ENCODE data around the gene STK32B.

DNA sequence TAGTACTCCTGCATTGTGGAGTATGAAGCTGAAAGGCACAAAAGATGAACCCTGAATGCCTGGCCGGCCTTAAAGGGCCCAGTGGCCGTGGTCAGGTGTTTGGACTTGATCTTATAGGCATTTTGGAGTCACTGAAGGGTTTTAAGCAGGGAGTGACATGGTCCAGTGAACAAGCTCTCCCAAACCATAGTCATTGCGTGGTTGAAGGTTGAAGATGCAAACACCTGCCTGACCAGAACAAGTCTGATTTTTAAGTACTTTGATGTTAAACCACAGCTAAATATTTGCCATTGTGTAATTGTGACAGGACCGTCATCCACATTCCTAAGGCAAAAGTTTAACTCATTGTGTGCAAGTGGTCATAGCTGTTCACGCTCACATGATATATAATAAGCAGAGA, 3.3 kb downstream of the STK32B start:
- TF ChIP-seq, protein P1, sequence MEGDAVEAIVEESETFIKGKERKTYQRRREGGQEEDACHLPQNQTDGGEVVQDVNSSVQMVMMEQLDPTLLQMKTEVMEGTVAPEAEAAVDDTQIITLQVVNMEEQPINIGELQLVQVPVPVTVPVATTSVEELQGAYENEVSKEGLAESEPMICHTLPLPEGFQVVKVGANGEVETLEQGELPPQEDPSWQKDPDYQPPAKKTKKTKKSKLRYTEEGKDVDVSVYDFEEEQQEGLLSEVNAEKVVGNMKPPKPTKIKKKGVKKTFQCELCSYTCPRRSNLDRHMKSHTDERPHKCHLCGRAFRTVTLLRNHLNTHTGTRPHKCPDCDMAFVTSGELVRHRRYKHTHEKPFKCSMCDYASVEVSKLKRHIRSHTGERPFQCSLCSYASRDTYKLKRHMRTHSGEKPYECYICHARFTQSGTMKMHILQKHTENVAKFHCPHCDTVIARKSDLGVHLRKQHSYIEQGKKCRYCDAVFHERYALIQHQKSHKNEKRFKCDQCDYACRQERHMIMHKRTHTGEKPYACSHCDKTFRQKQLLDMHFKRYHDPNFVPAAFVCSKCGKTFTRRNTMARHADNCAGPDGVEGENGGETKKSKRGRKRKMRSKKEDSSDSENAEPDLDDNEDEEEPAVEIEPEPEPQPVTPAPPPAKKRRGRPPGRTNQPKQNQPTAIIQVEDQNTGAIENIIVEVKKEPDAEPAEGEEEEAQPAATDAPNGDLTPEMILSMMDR (IDR thresholded peaks at IDR 0.05), result no peak
- TF ChIP-seq POLR2A (IDR thresholded peaks at IDR 0.05), result no peak
